GM20000 (cell line): ENCODE measurements around the gene CUX1.
"Not testable (repeated sequence)": the region's sequence is repeated elsewhere in the genome, so short reads cannot be mapped to it uniquely, and the experiment has no call there.

Experiments
- DNase-seq: peaks from one replicate; pipeline ENCODE4 v3.0.0; 2012; ENCODE audit warnings: low spot score
- TF ChIP-seq, protein P1 (sequence below): IDR thresholded peaks from 2 replicates; pipeline ENCODE4 v1.5.1; 2012; ENCODE audit warnings: mild to moderate bottlenecking, control low read depth; ENCODE audit errors: extremely low read depth, missing control alignments

CUX1 gene

GRCh38 chr7:101843293-101844271, 26.2 kb downstream of the CUX1 start:
- DNase-seq, result no peak
- TF ChIP-seq, protein P1, sequence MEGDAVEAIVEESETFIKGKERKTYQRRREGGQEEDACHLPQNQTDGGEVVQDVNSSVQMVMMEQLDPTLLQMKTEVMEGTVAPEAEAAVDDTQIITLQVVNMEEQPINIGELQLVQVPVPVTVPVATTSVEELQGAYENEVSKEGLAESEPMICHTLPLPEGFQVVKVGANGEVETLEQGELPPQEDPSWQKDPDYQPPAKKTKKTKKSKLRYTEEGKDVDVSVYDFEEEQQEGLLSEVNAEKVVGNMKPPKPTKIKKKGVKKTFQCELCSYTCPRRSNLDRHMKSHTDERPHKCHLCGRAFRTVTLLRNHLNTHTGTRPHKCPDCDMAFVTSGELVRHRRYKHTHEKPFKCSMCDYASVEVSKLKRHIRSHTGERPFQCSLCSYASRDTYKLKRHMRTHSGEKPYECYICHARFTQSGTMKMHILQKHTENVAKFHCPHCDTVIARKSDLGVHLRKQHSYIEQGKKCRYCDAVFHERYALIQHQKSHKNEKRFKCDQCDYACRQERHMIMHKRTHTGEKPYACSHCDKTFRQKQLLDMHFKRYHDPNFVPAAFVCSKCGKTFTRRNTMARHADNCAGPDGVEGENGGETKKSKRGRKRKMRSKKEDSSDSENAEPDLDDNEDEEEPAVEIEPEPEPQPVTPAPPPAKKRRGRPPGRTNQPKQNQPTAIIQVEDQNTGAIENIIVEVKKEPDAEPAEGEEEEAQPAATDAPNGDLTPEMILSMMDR, result no peak

DNA sequence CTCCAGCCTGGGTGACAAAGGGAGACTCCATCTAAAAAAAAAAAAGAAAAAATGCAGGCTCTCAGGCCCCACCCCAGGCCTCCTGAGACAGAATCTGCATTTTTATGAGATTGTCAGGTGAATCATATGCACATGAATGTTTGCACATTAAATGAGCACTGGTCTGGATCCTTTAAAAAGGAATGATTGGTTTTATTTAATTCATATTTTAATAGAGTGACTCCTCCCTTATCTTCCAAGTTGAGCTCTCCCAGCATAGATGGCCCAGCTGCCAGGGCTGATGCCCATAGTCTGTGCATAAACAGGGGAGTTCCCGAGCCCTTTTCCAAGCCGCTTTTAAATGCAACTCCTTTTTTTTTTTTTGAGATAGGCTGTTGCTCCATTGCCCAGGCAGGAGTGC, 28.5 kb downstream of the CUX1 start:
- TF ChIP-seq, protein P1, result no peak
- DNase-seq, result no peak

GRCh38 chr7:101846800-101847538, 29.5 kb downstream of the CUX1 start:
- TF ChIP-seq, protein P1, result no peak
- DNase-seq, result no peak

DNA sequence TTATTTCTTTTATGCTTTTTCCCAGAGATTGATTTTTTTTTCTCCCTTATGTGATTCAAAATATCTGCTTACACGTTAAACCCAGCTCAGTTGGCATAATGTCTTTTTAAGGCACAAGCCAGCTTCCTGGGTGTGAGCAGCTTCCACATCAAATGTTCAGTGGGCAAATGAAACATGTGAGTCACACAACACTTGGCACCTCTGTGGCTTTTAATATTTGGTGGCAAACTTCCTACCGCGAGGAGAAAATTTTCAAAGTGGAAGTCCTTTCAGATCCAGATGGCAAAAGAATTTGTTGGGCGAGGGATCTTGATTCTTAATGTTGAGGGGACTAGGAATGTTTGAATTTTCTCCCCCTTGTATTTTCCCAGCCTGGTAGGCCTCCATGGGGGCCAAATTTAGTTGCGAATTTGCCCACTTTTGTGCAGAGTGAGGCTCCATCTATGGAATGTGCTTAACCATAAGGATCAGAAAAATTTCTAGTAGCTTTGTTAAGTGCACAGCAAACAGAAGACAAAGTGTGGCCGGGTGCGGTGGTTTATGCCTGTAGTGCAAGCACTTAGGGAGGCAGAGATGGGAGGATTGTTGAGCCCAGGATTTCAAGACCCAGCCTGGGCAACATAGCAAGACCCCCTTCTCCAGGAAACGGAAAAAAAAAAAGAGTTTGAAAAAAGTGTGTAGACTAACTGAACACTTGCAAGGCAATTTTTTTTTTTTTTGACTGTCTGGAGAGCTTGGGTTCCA, 31.0 kb downstream of the CUX1 start:
- TF ChIP-seq, protein P1, result no peak
- no peak for DNase-seq

- DNase-seq, result not testable (repeated sequence)
These were observed 31.9 kb downstream of the CUX1 start for GRCh38 chr7:101849314-101849713.

- DNase-seq, result not testable (repeated sequence)
These were observed 34.9 kb downstream of the CUX1 start for GRCh38 chr7:101852364-101852763.

DNA sequence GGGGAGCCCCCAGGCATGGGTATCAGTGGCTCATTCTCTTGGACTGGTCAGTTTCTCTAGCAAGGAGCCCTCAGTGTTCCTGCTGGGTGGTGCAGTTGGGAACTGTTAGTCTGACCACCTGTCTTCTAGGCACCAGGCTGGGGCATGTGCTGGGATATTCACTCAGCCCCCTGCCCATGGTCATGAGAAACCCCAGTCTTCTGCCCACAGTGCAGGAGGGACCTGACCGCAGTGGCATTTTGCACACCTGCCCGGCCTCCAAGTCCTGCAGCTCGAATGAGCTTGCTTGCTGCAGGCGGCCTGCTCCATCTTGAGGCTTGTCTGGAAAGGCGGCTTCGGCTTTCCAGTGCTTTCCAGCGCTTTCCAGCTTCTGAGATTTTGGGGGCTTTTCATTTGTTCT, 36.3 kb downstream of the CUX1 start:
- TF ChIP-seq, protein P1, result no peak
- DNase-seq, result no peak
